Measurements from ENCODE around the gene ACTG1. TPM values are rescaled to one million over a fixed set of nuclear protein-coding genes. Genes with fewer than 3 reads are reported as not detected.
"Not testable (repeated sequence)": the region's sequence is repeated elsewhere in the genome, so short reads cannot be mapped to it uniquely, and the experiment has no call there.

ACTG1 gene
- total and polyA plus RNA-seq, 7 donors: 150 to 620 (median 405) TPM

GRCh38 chr17:81534157-81535006 is 21.8 kb upstream of the ACTG1 start:
- intact Hi-C loops (cut with DNase I): loop anchor here (5.0 to 10.0 kb wide), 2 partner anchors 390 to 392 kb away; no protein-coding TSS in a partner anchor
- WGBS, 3 donors: 31 to 57% (median 34%) methylated on average over 6 of the region's 6 CpGs
- DNase-seq: no peak
- Histone ChIP-seq H3K9me3 (no peaks in the 10 kb centered on the region), H3K4me3 (no peak overlapping the region), H3K4me1 (peaks cover 15% of the 10 kb centered on the region), H3K27me3 (ENCODE audit: insufficient read depth in 3 of 3, low read length in 2 of 3) (peaks cover 0 to 39% (median 11%) of the 10 kb centered on the region in 3 donors), H3K27ac (no peak overlapping the region), H3K36me3 (ENCODE audit: insufficient read depth in 1 of 2, low read depth in 1 of 2) (peaks cover 0 to under 1% of the 10 kb centered on the region in 2 donors)
- no peak for TF ChIP-seq CTCF (IDR thresholded peaks at IDR 0.05)
- ATAC-seq: no peak

DNA sequence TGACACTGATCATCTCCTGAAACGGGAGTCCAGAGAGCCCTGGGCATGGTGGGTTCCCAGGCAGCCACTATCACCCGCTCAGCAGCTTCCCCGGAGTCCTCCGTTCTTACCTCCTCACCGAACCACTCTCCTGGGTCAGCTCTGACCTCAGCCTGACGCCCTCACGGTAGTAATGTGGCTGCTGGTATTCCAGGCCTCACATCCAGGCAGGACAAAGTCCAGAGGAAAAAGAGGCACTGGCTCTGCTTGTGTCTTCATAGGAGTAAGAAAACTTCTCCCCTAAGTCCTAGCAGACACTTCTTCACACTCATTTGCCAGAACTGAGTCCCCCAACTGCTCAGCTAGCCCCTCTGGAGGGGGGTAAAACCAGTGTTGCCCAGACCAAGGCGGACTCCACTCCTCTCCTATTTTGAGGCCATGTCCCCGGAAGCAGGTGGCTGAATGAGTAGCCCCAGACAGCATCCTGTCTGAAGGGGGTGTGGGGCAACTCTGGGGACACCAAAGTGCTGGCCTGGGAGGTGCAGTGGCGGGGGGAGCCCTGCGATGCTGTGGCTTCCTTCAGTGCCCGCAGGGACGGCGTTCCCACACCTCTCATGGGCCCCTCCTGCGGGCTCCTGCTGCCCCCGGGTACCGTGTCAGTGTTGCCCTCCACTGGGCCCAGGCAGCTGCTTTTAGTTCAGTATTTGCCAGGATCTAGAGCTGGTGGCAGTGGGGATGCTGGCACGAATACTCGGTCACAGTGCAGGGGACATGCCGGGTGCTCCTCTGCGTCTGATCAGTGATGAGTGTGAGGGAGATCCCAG is 20.9 kb upstream of the ACTG1 start:
- peaks cover 0 to 48% (median 11%) of the 10 kb centered on the region in 3 donors for H3K27me3 ChIP-seq (ENCODE audit: insufficient read depth in 3 of 3, low read length in 2 of 3)
- intact Hi-C loops (cut with DNase I): loop anchor here in 1 of 2 donors (10.0 kb wide), 1 partner anchor 389 kb away; no protein-coding TSS in a partner anchor
- peaks cover 15% of the 10 kb centered on the region for H3K4me1 ChIP-seq
- H3K27ac ChIP-seq: no peak overlapping the region
- H3K36me3 ChIP-seq (ENCODE audit: insufficient read depth in 1 of 2, low read depth in 1 of 2): no peaks in the 10 kb centered on the region
- ATAC-seq (no peak), DNase-seq (no peak)
- no peak for TF ChIP-seq CTCF (IDR thresholded peaks at IDR 0.05)
- no peaks in the 10 kb centered on the region for H3K9me3 ChIP-seq
- 43 to 47% (median 43%) methylated on average over 21 of the region's 21 CpGs for WGBS, 3 donors
- no peak overlapping the region for H3K4me3 ChIP-seq

- no peak for DNase-seq
- TF ChIP-seq CTCF (IDR thresholded peaks at IDR 0.05): no peak
- Histone ChIP-seq H3K27ac (no peak overlapping the region), H3K4me1 (peaks cover 12% of the 10 kb centered on the region), H3K36me3 (ENCODE audit: insufficient read depth in 1 of 2, low read depth in 1 of 2) (no peaks in the 10 kb centered on the region), H3K4me3 (no peak overlapping the region), H3K27me3 (ENCODE audit: insufficient read depth in 3 of 3, low read length in 2 of 3) (peaks cover 0 to 55% (median 11%) of the 10 kb centered on the region in 3 donors), H3K9me3 (no peaks in the 10 kb centered on the region)
- no peak for ATAC-seq
- intact Hi-C loops (cut with DNase I): loop anchor here in 1 of 2 donors (10.0 kb wide), 1 partner anchor 388 kb away; no protein-coding TSS in a partner anchor
- 82 to 90% (median 89%) methylated on average over 11 of the region's 11 CpGs for WGBS, 3 donors
These were observed 20.1 kb upstream of the ACTG1 start for GRCh38 chr17:81532490-81533287.

GRCh38 chr17:81531998-81532404 is 19.4 kb upstream of the ACTG1 start:
- Histone ChIP-seq H3K4me1 (peaks cover 13% of the 10 kb centered on the region), H3K27me3 (ENCODE audit: insufficient read depth in 3 of 3, low read length in 2 of 3) (peaks cover 0 to 49% (median 11%) of the 10 kb centered on the region in 3 donors)
- H3K36me3 ChIP-seq (ENCODE audit: insufficient read depth in 1 of 2, low read depth in 1 of 2); H3K9me3 ChIP-seq; ATAC-seq; H3K27ac ChIP-seq; DNase-seq; H3K4me3 ChIP-seq: not testable (repeated sequence)
- 98 to 100% (median 99%) methylated on average over 3 of the region's 3 CpGs for WGBS, 3 donors
- intact Hi-C loops (cut with DNase I): loop anchor here in 1 of 2 donors (10.0 kb wide), 1 partner anchor 387 kb away; no protein-coding TSS in a partner anchor

DNA sequence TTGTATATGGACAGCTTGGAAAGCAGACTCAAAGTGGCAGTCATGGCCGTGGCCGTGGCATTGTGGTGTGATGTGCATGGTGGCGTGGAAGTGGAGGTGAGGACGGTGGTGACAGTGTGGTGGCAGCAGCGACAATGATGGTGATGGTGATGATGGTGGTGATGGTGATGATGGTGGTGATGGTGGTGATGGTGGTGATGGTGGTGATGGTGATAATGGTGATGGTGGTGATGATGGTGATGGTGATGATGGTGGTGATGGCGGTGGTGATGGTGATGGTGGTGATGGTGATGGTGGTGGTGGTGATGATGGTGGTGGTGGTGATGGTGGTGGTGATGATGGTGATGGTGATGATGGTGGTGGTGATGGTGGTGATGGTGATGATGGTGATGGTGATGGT is 18.4 kb upstream of the ACTG1 start:
- not testable (repeated sequence) for ATAC-seq

More for the DNA sequence above, 18.4 kb upstream of the ACTG1 start:
- WGBS, 3 donors: 80 to 88% (median 83%) methylated on average over 6 of the region's 6 CpGs
- not testable (repeated sequence) for DNase-seq; H3K4me3 ChIP-seq; H3K9me3 ChIP-seq; H3K27ac ChIP-seq; H3K36me3 ChIP-seq (ENCODE audit: insufficient read depth in 1 of 2, low read depth in 1 of 2)
- Histone ChIP-seq H3K27me3 (ENCODE audit: insufficient read depth in 3 of 3, low read length in 2 of 3) (peaks cover 0 to 43% (median 4%) of the 10 kb centered on the region in 3 donors), H3K4me1 (peaks cover 11% of the 10 kb centered on the region)
- intact Hi-C loops (cut with DNase I): loop anchor here in 1 of 2 donors (10.0 kb wide), 1 partner anchor 386 kb away; no protein-coding TSS in a partner anchor

Measured in psoas muscle (tissue), 8 donors.